HepG2 (cell line): ENCODE results near the gene PGC. TPM values are rescaled to one million over a fixed set of nuclear protein-coding genes. Genes with fewer than 3 reads are reported as not detected.
A peak's percentile ranks its signal among the peaks of the same experiment; 100 is the strongest.

Experiments used
- ARID2 ChIP-seq: sonication (generic); formaldehyde crosslinking; IDR thresholded peaks from 2 replicates; pipeline ENCODE4 v1.8.1; 2022; ENCODE audit warnings: mild to moderate bottlenecking, missing genetic modification reagents, borderline replicate concordance
- FOXA1 ChIP-seq, 2 experiments: fragments of 450-650 bp in 1 of 2; sonication (generic) in 1 of 2; formaldehyde crosslinking in 1 of 2; IDR thresholded peaks; 2 replicates each; pipeline versions ENCODE4 v1.4.0 to v1.6.1; 2016 to 2020; ENCODE audit warnings: missing genetic modification reagents in 1 of 2
- GLI4 ChIP-seq: sonication (generic); formaldehyde crosslinking; IDR thresholded peaks from 2 replicates; pipeline ENCODE4 v1.5.1; 2020; ENCODE audit warnings: missing genetic modification reagents, mild to moderate bottlenecking, moderate library complexity, borderline replicate concordance
- HNF1B ChIP-seq: sonication (generic); formaldehyde crosslinking; IDR thresholded peaks from 2 replicates; pipeline ENCODE4 v1.5.1; 2020; ENCODE audit warnings: mild to moderate bottlenecking, moderate library complexity, missing genetic modification reagents
- IKZF4 ChIP-seq: sonication (generic); formaldehyde crosslinking; IDR thresholded peaks from 2 replicates; pipeline ENCODE4 v1.5.1; 2020; ENCODE audit warnings: borderline replicate concordance, mild to moderate bottlenecking, low read depth, missing genetic modification reagents; ENCODE audit errors: not compliant biosample characterization
- NR2F2 ChIP-seq: IDR thresholded peaks from 2 replicates; pipeline ENCODE4 v1.6.1; 2012; ENCODE audit warnings: low read depth, inconsistent platforms, borderline replicate concordance
- SKIL ChIP-seq: sonication (generic); formaldehyde crosslinking; IDR thresholded peaks from 2 replicates; pipeline ENCODE4 v1.8.0; 2022; ENCODE audit warnings: missing genetic modification reagents, mild to moderate bottlenecking, moderate library complexity, borderline replicate concordance
- TRIM22 ChIP-seq: fragments of 450-650 bp; IDR thresholded peaks from 2 replicates; pipeline ENCODE4 v1.6.1; 2017
- ZBTB43 ChIP-seq: sonication (generic); formaldehyde crosslinking; conservative IDR thresholded peaks from 2 replicates; pipeline ENCODE4 v1.4.0; 2020; ENCODE audit warnings: missing genetic modification reagents
- ZMYM3 ChIP-seq: sonication (generic); formaldehyde crosslinking; IDR thresholded peaks from 2 replicates; pipeline ENCODE4 v1.5.1; 2020; ENCODE audit warnings: mild to moderate bottlenecking, missing genetic modification reagents
- ZNF136 ChIP-seq: sonication (generic); formaldehyde crosslinking; IDR thresholded peaks from 2 replicates; pipeline ENCODE4 v1.8.1; 2022; ENCODE audit warnings: low read depth, mild to moderate bottlenecking, moderate library complexity, missing genetic modification reagents
- ZNF235 ChIP-seq: sonication (generic); formaldehyde crosslinking; IDR thresholded peaks from 2 replicates; pipeline ENCODE4 v1.8.1; 2023; ENCODE audit warnings: mild to moderate bottlenecking, missing genetic modification reagents, borderline replicate concordance
- ZNF367 ChIP-seq: sonication (generic); formaldehyde crosslinking; IDR thresholded peaks from 2 replicates; pipeline ENCODE4 v1.4.0; 2020; ENCODE audit warnings: missing genetic modification reagents, borderline replicate concordance
- ZNF740 ChIP-seq: sonication (generic); formaldehyde crosslinking; IDR thresholded peaks from 2 replicates; pipeline ENCODE4 v1.4.0; 2020; ENCODE audit warnings: missing genetic modification reagents
- polyA plus RNA-seq, 8 experiments: library from polyadenylated mRNA; depleted of rRNA in 3 of 8; stranded (reverse) in 7 of 8; unstranded in 1 of 8; fragments of >200 nt; fragmentation: Illumina TruSeq in 4 of 8; extraction: Trizol in 4 of 8; gene quantifications; 2 replicates each; pipeline versions ENCODE4 v1.2.1 to v1.2.3, GENCODE V29; 2011 to 2016; ENCODE audit warnings: low read depth in 4 of 8, missing spikeins in 1 of 8, mixed read lengths in 1 of 8; ENCODE audit not compliant: insufficient read depth in 1 of 8
- total RNA-seq, 5 experiments: library from RNA; depleted of rRNA; stranded (reverse); fragments of >200 nt; fragmentation: Illumina TruSeq; extraction: Trizol; gene quantifications; 2 replicates each; pipeline ENCODE4 v1.2.3, GENCODE V29; 2016; ENCODE audit warnings: low read depth in 1 of 5
- TF ChIP-seq, protein P1 (sequence below): sonication (generic); formaldehyde crosslinking; IDR thresholded peaks from 2 replicates; pipeline ENCODE4 v1.4.0; 2020; ENCODE audit warnings: missing genetic modification reagents
- TF ChIP-seq, protein P2 (sequence below): sonication (generic); formaldehyde crosslinking; IDR thresholded peaks from 2 replicates; pipeline ENCODE4 v1.8.0; 2022; ENCODE audit warnings: mild to moderate bottlenecking, missing genetic modification reagents; ENCODE audit not compliant: insufficient replicate concordance

PGC gene
- total and polyA plus RNA-seq, 2 of the 13 experiments (the other 11 are each of a cell fraction or from before 2014, with no cell fraction given): 426 to 502 TPM

GRCh38 chr6:41779788-41780550 is 32.8 kb upstream of the PGC start, which contains the start of gene FRS3 (continued):
- TF ChIP-seq, protein P1, sequence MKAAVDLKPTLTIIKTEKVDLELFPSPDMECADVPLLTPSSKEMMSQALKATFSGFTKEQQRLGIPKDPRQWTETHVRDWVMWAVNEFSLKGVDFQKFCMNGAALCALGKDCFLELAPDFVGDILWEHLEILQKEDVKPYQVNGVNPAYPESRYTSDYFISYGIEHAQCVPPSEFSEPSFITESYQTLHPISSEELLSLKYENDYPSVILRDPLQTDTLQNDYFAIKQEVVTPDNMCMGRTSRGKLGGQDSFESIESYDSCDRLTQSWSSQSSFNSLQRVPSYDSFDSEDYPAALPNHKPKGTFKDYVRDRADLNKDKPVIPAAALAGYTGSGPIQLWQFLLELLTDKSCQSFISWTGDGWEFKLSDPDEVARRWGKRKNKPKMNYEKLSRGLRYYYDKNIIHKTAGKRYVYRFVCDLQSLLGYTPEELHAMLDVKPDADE (CRISPR knock-in tag): no peak
- TF ChIP-seq FOXA1 (IDR thresholded peaks at IDR 0.05) (no peak), FOXA1 (CRISPR knock-in tag; IDR thresholded peaks at IDR 0.05) (0 out of 2 replicates have a peak, but pooled peaks have one; percentile 49), ZNF235 (no peak; the same call in 1 of the 2 replicates), ZNF740 (CRISPR knock-in tag) (peak; percentile 75), ZNF136 (0 out of 2 replicates have a peak, but pooled peaks have one; percentile 35), NR2F2 (peak; percentile 38; the same call in 1 of the 2 replicates), GLI4 (no peak), TRIM22 (no peak), SKIL (CRISPR knock-in tag) (0 out of 2 replicates have a peak, but pooled peaks have one; percentile 33), IKZF4 (CRISPR knock-in tag) (peak; percentile 70), ARID2 (CRISPR knock-in tag) (no peak), ZNF367 (CRISPR knock-in tag) (no peak), HNF1B (CRISPR knock-in tag) (peak; percentile 96), ZMYM3 (CRISPR knock-in tag) (no peak; the same call in 1 of the 2 replicates), ZBTB43 (CRISPR knock-in tag) (no peak)
- TF ChIP-seq, protein P2, sequence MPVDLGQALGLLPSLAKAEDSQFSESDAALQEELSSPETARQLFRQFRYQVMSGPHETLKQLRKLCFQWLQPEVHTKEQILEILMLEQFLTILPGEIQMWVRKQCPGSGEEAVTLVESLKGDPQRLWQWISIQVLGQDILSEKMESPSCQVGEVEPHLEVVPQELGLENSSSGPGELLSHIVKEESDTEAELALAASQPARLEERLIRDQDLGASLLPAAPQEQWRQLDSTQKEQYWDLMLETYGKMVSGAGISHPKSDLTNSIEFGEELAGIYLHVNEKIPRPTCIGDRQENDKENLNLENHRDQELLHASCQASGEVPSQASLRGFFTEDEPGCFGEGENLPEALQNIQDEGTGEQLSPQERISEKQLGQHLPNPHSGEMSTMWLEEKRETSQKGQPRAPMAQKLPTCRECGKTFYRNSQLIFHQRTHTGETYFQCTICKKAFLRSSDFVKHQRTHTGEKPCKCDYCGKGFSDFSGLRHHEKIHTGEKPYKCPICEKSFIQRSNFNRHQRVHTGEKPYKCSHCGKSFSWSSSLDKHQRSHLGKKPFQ: peak; percentile 79
